Stimulated activated naive CD8-positive, alpha-beta T cell treated with anti-CD3 and anti-CD28 coated beads, Interleukin-15, amount 100 ng/mL, for 72 hours (primary cell): ENCODE results near the gene SIPA1L3.
A peak's percentile ranks its signal among the peaks of the same experiment; 100 is the strongest.

ENCODE experiments used
- ATAC-seq: fragments of 150-1000 bp; cut with Tn5 transposase; 2 replicates; pipeline ENCODE4 v1.10.0; 2021; ENCODE audit warnings: mild to moderate bottlenecking, moderate library complexity
- DNase-seq, 2 donors: peaks; one replicate each; pipeline ENCODE4 v3.0.0; 2021 to 2022
- H3K27ac Mint-ChIP-seq, 2 donors: one replicate each; pipeline ENCODE4 v1.8.0; 2022; ENCODE audit warnings: mild to moderate bottlenecking in 2 of 2, mixed read lengths in 2 of 2, moderate library complexity in 2 of 2
- H3K27me3 Mint-ChIP-seq: one replicate; pipeline ENCODE4 v1.8.0; 2022; ENCODE audit warnings: mixed read lengths
- H3K4me1 Mint-ChIP-seq: one replicate; pipeline ENCODE4 v1.8.0; 2022; ENCODE audit warnings: mild to moderate bottlenecking, mixed read lengths
- H3K4me3 Mint-ChIP-seq, 2 donors: one replicate each; pipeline ENCODE4 v1.8.0; 2022; ENCODE audit warnings: mild to moderate bottlenecking in 2 of 2, mixed read lengths in 2 of 2, moderate library complexity in 1 of 2
- H3K9me3 Mint-ChIP-seq, 2 donors: one replicate each; pipeline ENCODE4 v1.8.0; 2022; ENCODE audit warnings: mixed read lengths in 2 of 2

The SIPA1L3 gene

DNA sequence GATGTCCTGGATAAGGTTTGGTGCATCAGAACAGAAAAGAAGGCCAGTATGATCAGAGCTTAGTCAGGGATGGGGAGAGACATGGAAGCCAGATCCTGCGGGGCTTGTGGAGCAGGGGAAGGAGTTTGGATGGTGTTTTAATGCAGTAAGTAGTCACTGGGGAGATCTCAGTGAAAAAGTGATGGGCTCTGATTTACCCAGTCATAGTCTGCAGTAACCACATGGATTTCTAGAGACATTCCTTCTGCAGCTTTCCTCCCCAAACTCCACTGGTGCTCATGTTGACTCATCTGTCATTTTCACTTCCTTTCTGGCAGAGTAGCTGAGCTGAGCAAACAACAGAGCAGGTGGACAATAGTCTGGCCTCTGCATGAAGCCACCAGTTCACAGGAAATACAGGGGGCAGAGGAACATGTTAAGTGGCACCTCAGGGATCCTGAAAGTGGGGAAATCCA lies 172.9 kb downstream of the SIPA1L3 start:
- no peaks in the 10 kb centered on the region for H3K27me3 Mint-ChIP-seq
- H3K4me3 Mint-ChIP-seq, result peak overlapping the region in 1 of 2 donors; percentile 50
- H3K27ac Mint-ChIP-seq, result peak overlapping the region in 1 of 2 donors; percentile 72
- DNase-seq (no peak), ATAC-seq (peak; percentile 49)
- H3K9me3 Mint-ChIP-seq, result peaks cover 0 to 4% of the 10 kb centered on the region in 2 donors
- H3K4me1 Mint-ChIP-seq, result peaks cover 24% of the 10 kb centered on the region

- peaks cover 0 to 4% of the 10 kb centered on the region in 2 donors for H3K9me3 Mint-ChIP-seq
- no peak overlapping the region for H3K4me3 Mint-ChIP-seq
- H3K27me3 Mint-ChIP-seq, result no peaks in the 10 kb centered on the region
- no peak overlapping the region for H3K27ac Mint-ChIP-seq
- H3K4me1 Mint-ChIP-seq, result peaks cover 24% of the 10 kb centered on the region
- no peak for DNase-seq
- ATAC-seq, result peak; percentile 30
Measured at GRCh38 chr19:38081547-38082255, 174.7 kb downstream of the SIPA1L3 start.

DNA sequence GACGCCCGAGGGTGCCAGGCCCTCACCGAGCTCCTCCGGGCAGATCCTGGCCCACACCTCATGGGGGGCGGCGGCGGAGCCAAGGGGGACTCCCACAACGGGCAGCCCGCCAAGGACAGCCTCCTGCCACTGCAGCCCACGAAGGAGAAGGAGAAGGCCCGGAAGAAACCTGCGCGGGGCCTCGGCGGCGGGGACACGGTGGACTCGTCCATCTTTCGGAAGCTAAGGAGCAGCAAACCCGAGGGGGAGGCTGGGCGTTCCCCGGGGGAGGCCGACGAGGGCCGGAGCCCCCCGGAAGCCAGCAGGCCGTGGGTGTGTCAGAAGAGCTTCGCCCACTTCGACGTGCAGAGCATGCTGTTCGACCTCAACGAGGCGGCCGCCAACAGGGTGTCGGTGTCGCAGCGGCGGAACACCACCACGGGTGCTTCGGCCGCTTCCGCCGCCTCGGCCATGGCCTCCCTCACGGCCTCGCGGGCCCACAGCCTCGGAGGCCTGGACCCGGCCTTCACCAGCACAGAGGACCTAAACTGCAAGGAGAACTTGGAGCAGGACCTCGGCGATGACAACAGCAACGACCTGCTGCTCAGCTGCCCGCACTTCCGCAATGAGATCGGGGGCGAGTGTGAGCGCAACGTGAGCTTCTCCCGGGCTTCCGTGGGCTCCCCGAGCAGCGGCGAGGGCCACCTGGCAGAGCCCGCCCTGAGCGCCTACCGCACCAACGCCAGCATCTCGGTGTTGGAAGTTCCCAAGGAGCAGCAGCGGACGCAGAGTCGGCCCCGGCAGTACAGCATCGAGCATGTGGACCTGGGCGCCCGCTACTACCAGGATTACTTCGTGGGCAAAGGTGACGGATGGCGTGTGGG lies 175.5 kb downstream of the SIPA1L3 start:
- H3K27me3 Mint-ChIP-seq, result no peaks in the 10 kb centered on the region

DNA sequence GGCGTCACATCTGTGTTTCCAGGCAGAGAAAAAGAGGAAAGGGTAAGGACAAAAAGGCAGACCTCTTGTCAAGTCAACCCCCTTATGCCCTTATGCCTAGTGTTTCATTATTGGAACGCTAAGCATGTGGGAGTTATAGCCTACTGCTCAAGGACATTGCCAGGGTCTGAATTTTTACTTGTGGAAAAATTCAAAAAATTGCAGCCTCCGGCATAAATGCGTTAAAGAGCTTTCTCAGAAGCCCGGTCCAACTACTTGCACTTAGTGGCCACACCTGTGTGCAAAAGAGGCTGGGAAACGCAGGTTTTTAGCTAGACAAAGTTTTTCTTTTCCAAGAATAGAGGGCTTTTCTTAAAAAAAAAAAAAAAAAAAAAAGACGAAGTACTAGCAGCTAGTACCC lies 177.2 kb downstream of the SIPA1L3 start:
- Mint-ChIP-seq H3K27ac (no peak overlapping the region), H3K27me3 (no peaks in the 10 kb centered on the region), H3K9me3 (peaks cover 0 to 4% of the 10 kb centered on the region in 2 donors), H3K4me3 (no peak overlapping the region), H3K4me1 (peaks cover 22% of the 10 kb centered on the region)
- no peak for ATAC-seq
- DNase-seq, result no peak

More for the DNA sequence above, 175.5 kb downstream of the SIPA1L3 start:
- ATAC-seq (no peak), DNase-seq (no peak)
- Mint-ChIP-seq H3K4me3 (no peak overlapping the region), H3K27ac (no peak overlapping the region), H3K4me1 (peaks cover 24% of the 10 kb centered on the region), H3K9me3 (peaks cover 0 to 4% of the 10 kb centered on the region in 2 donors)

DNA sequence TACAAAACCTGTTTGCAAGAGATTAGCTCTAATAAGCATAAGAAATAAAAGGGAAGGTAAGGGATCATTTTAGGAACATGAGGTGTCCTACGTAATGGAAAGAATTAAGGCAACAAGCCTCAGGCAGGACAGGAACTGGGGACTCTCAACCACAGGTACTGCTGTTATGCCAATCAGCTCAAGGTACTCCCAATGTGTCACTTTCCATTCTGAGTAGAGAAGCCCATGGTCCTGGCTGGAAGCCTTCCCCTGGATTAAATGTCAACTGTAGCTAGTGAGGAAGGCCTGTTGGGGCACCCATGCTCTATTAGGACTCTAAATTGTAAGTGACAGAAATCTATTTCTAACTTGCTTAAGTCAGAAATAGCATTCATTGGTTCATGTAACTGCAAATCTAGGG lies 182.4 kb downstream of the SIPA1L3 start:
- Mint-ChIP-seq H3K9me3 (no peaks in the 10 kb centered on the region), H3K27ac (no peak overlapping the region), H3K4me3 (no peak overlapping the region), H3K27me3 (no peaks in the 10 kb centered on the region), H3K4me1 (no peaks in the 10 kb centered on the region)
- no peak for DNase-seq
- no peak for ATAC-seq

GRCh38 chr19:38093154-38093553 lies 186.1 kb downstream of the SIPA1L3 start:
- peaks cover 6% of the 10 kb centered on the region for H3K4me1 Mint-ChIP-seq
- H3K9me3 Mint-ChIP-seq, result no peaks in the 10 kb centered on the region
- no peak overlapping the region for H3K4me3 Mint-ChIP-seq
- no peak overlapping the region for H3K27ac Mint-ChIP-seq
- DNase-seq, result no peak
- H3K27me3 Mint-ChIP-seq, result no peaks in the 10 kb centered on the region
- no peak for ATAC-seq

DNA sequence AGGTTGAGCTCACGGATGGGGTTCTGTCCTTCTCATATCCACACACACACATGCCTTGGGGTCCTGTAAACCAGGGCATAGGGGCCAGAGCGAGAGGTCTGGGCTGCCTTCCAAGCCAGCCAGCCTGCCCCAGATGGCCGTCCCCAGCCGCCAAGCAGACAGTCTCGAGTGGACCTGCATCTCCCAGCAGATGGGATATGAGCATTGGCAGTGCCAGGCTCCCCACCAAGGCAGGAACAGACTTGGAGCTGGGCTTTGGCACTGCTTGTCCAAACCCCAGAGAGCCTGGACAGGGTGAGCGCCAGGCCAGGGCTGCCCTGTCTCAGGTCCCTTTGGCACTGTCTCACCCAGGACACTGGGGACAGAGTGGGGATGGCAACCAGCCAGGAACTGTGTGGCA lies 186.6 kb downstream of the SIPA1L3 start:
- Mint-ChIP-seq H3K27me3 (no peaks in the 10 kb centered on the region), H3K27ac (no peak overlapping the region), H3K9me3 (no peaks in the 10 kb centered on the region), H3K4me1 (peaks cover 6% of the 10 kb centered on the region), H3K4me3 (no peak overlapping the region)
- ATAC-seq, result no peak
- DNase-seq, result no peak

GRCh38 chr19:38095411-38096308 lies 188.7 kb downstream of the SIPA1L3 start:
- ATAC-seq, result peak; percentile 70
- peaks cover 0 to 7% of the 10 kb centered on the region in 2 donors for H3K9me3 Mint-ChIP-seq
- peak overlapping the region in 1 of 2 donors; percentile 73 for H3K27ac Mint-ChIP-seq

DNA sequence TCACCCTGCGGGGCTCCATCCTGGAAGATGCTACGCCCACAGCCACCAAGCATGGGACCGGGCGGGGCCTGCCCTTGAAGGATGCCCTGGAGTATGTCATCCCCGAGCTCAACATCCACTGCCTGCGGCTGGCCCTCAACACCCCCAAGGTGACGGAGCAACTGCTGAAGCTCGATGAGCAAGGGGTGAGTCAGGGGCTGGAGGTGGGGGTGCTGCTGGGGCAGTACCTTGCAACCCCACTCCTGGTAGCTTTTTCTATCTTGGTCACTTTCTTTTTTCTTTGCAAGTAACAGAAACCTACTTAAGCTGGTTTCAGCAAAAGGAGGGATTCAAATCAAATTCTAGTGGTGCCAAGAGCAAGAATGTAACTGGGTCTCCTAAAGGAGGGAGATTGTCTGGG lies 193.0 kb downstream of the SIPA1L3 start:
- H3K27ac Mint-ChIP-seq, result peak overlapping the region in 1 of 2 donors; percentile 81

More at GRCh38 chr19:38095411-38096308, 188.7 kb downstream of the SIPA1L3 start:
- peak; percentile 38 to 46 for DNase-seq
- Mint-ChIP-seq H3K4me3 (no peak overlapping the region), H3K4me1 (peaks cover 6% of the 10 kb centered on the region), H3K27me3 (no peaks in the 10 kb centered on the region)

DNA sequence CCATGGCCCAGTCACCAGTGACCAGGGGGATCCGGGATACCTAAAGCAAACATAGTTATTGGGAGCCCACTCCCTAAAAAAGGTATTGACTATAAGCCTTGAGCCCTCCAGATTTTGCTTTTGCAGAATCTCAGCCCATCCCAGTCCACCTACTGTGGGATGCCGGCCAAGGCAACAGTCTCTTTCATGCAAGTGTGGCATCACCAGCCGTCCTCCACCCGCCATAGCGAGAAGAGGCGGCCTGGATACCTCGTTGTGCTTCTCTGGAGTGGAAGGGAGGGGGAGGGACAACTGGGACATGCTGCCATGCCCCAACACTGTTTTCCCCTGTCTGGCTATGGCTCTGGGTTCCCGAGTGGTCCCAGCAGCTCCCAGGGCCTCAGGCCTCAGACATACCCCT lies 193.6 kb downstream of the SIPA1L3 start:
- ATAC-seq, result no peak
- Mint-ChIP-seq H3K4me3 (no peak overlapping the region), H3K9me3 (peaks cover 0 to 7% of the 10 kb centered on the region in 2 donors), H3K27me3 (no peaks in the 10 kb centered on the region), H3K27ac (no peak overlapping the region), H3K4me1 (peaks cover under 1% of the 10 kb centered on the region)
- DNase-seq, result no peak

More for the DNA sequence above, 193.0 kb downstream of the SIPA1L3 start:
- Mint-ChIP-seq H3K27me3 (no peaks in the 10 kb centered on the region), H3K9me3 (peaks cover 0 to 7% of the 10 kb centered on the region in 2 donors), H3K4me1 (peaks cover 6% of the 10 kb centered on the region), H3K4me3 (no peak overlapping the region)
- no peak for DNase-seq
- ATAC-seq, result no peak

DNA sequence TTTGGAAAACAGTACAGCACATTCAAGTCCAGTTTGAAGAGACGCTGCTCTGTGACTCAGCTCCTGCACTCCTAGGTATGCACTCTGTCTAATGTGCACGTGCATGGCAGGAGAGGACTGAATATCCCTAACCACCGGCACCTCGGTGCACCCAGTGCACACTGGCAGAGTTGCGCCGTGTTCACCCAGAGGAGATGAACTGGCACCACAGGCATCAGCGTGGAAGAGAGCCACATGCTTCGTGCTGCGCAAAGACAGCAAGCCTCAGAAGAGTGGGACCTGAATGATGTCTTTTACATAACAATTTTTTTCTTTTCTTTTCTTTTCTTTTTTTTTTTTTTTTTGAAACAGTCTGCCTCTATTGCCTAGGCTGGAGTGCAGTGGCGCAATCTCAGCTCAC lies 194.7 kb downstream of the SIPA1L3 start:
- H3K27me3 Mint-ChIP-seq, result no peaks in the 10 kb centered on the region
- H3K4me1 Mint-ChIP-seq, result no peaks in the 10 kb centered on the region
- DNase-seq (no peak), ATAC-seq (no peak)
- H3K27ac Mint-ChIP-seq, result no peak overlapping the region
- H3K9me3 Mint-ChIP-seq, result peaks cover 0 to 7% of the 10 kb centered on the region in 2 donors
- H3K4me3 Mint-ChIP-seq, result no peak overlapping the region

DNA sequence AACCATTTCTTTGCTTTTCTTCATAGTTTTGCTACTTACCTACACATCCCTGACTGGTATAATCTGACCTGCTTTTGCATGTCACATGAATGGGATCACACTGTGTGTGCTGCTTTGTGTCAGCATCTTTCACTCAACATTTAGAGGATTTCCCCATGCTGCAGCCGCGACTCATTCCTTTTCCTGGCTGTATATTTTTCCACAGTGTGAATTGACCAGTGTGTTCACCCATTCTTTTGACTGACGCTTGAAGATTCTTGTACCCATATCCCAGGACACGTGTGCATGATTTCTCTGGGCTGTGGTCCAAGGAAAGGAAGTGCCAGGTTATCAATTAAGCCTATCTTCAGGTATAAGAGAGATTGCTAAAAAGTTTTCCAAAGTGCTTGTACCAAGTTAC lies 198.6 kb downstream of the SIPA1L3 start:
- DNase-seq (no peak), ATAC-seq (no peak)
- H3K27me3 Mint-ChIP-seq, result no peaks in the 10 kb centered on the region
- H3K27ac Mint-ChIP-seq, result no peak overlapping the region
- no peaks in the 10 kb centered on the region for H3K4me1 Mint-ChIP-seq
- H3K9me3 Mint-ChIP-seq, result no peaks in the 10 kb centered on the region
- H3K4me3 Mint-ChIP-seq, result no peak overlapping the region

DNA sequence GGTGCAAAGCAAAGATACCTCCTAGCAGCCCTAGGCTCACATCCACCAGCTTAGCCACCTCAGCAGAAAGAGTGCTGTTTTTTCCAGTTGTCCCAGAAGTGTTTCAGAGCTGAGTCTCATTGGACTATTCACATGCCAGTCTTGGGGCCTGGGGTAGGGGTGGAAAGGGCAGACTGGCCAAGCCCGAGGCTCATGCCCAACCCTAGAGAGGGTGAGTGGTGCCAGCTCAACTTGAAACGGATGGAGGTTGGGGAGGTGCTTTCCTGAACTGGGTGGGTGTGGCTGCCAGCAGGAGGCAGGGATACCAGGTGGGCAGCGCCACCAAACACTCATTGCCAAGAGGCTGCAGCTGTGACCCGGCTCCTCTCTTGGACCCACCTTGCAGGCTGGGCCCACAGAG lies 200.1 kb downstream of the SIPA1L3 start:
- ATAC-seq (no peak), DNase-seq (no peak)
- H3K27ac Mint-ChIP-seq, result peak overlapping the region in 1 of 2 donors; percentile 59
- H3K27me3 Mint-ChIP-seq, result no peaks in the 10 kb centered on the region
- H3K4me1 Mint-ChIP-seq, result no peaks in the 10 kb centered on the region
- no peaks in the 10 kb centered on the region for H3K9me3 Mint-ChIP-seq
- no peak overlapping the region for H3K4me3 Mint-ChIP-seq

DNA sequence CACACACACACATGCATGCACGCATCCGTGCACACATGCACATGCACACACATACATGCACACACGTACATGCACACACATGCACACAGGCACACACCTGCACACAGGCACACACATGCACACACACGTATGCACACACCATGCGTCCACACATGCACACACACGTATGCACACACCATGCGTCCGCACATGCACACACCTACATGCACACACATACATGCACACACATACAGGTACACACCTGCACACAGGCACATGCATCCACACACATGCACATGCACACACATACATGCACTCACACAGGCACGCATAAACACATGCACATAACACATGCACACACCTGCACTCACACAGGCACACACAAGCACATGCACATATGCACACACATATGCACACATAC lies 204.9 kb downstream of the SIPA1L3 start:
- Mint-ChIP-seq H3K27ac (no peak overlapping the region), H3K27me3 (no peaks in the 10 kb centered on the region), H3K4me1 (peaks cover 16% of the 10 kb centered on the region), H3K9me3 (no peaks in the 10 kb centered on the region), H3K4me3 (no peak overlapping the region)
- ATAC-seq (no peak), DNase-seq (no peak)

- peaks cover 16% of the 10 kb centered on the region for H3K4me1 Mint-ChIP-seq
- H3K9me3 Mint-ChIP-seq, result peaks cover 0 to 8% of the 10 kb centered on the region in 2 donors
- no peak overlapping the region for H3K27ac Mint-ChIP-seq
- H3K4me3 Mint-ChIP-seq, result no peak overlapping the region
- DNase-seq, result no peak
- H3K27me3 Mint-ChIP-seq, result no peaks in the 10 kb centered on the region
- ATAC-seq, result no peak
Measured at GRCh38 chr19:38114651-38115050, 207.6 kb downstream of the SIPA1L3 start.
